ENCODE results near the gene GRIN2A. TPM values are rescaled to one million over a fixed set of nuclear protein-coding genes. Genes with fewer than 3 reads are reported as not detected.

The GRIN2A gene
- total and polyA plus RNA-seq, 2 experiments from 2014 or later, result 0.42 to 5.5 TPM

DNA sequence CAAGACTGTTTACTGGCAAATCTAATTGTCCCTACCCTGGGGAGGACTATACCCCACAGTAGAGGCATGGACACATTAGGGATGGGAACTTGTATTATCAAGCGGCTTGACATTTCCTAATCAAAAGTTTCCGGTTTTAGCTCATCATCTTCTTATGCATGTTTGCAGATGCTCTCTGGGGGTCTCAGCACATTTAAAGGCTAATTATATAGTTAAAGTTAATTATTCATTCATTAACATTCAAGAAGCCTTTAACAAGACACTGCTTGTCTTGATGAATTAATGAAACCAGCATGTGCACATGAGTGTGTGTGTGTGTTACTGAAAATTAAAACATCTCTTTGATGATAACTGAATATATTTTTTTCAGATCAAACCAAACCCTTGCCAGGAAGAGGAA lies 377.1 kb downstream of the GRIN2A start:
- Histone ChIP-seq H3K27ac (no peak overlapping the region), H3K36me3 (no peaks in the 10 kb centered on the region), H3K27me3 (no peaks in the 10 kb centered on the region), H3K4me3 (no peak overlapping the region), H3K9me3 (ENCODE audit: low read depth) (no peaks in the 10 kb centered on the region), H3K4me1 (ENCODE audit: low read depth) (no peaks in the 10 kb centered on the region)
- no peak for DNase-seq (ENCODE audit: low read depth in 1 of 2, low spot score in 1 of 2)
- TF ChIP-seq, protein P1, sequence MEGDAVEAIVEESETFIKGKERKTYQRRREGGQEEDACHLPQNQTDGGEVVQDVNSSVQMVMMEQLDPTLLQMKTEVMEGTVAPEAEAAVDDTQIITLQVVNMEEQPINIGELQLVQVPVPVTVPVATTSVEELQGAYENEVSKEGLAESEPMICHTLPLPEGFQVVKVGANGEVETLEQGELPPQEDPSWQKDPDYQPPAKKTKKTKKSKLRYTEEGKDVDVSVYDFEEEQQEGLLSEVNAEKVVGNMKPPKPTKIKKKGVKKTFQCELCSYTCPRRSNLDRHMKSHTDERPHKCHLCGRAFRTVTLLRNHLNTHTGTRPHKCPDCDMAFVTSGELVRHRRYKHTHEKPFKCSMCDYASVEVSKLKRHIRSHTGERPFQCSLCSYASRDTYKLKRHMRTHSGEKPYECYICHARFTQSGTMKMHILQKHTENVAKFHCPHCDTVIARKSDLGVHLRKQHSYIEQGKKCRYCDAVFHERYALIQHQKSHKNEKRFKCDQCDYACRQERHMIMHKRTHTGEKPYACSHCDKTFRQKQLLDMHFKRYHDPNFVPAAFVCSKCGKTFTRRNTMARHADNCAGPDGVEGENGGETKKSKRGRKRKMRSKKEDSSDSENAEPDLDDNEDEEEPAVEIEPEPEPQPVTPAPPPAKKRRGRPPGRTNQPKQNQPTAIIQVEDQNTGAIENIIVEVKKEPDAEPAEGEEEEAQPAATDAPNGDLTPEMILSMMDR (IDR thresholded peaks at IDR 0.05; ENCODE audit: low read depth, low read length), result no peak

DNA sequence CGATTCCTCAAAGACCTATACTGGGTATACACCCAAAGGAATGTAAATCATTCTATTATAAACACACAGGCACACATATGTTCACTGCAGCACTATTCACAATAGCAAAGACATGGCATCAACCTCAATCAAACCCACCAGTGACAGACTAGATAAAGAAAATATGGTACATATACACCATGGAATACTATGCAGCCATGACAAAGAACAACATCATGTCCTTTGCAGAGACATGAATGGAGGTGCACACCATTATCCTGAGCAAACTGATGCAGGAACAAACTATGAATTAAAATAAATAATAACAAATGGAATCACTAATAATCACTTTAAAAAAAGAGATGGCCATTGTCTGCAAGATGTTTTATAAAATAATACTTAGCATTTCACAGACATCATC lies 380.1 kb downstream of the GRIN2A start:
- no peak overlapping the region for H3K4me3 ChIP-seq
- no peaks in the 10 kb centered on the region for H3K36me3 ChIP-seq
- H3K9me3 ChIP-seq (ENCODE audit: low read depth), result no peaks in the 10 kb centered on the region
- TF ChIP-seq, protein P1 (IDR thresholded peaks at IDR 0.05; ENCODE audit: low read depth, low read length), result no peak
- H3K4me1 ChIP-seq (ENCODE audit: low read depth), result peaks cover 10% of the 10 kb centered on the region
- no peak overlapping the region for H3K27ac ChIP-seq
- no peaks in the 10 kb centered on the region for H3K27me3 ChIP-seq
- DNase-seq (ENCODE audit: low read depth in 1 of 2, low spot score in 1 of 2), result no peak

DNA sequence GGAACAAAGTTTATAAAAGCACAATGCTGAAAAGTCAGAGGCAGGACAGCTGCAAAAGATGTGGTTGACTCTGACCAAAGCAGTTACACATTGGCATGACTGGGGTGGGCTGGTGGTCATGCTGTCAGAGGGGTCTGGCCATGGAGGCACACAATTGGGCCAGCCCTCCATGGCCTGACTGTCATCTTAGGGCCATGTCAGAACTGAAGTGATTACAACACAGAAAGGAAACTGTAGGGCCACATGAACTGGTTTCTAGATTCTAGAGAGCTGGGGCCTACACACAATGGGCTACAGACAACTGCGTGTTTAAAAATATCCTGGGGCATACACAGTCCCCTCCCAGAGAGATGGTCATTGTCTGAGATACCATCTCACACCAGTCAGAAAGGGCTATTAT lies 380.6 kb downstream of the GRIN2A start:
- Histone ChIP-seq H3K27me3 (no peaks in the 10 kb centered on the region), H3K9me3 (ENCODE audit: low read depth) (no peaks in the 10 kb centered on the region), H3K4me1 (ENCODE audit: low read depth) (peaks cover 10% of the 10 kb centered on the region), H3K36me3 (no peaks in the 10 kb centered on the region), H3K4me3 (no peak overlapping the region), H3K27ac (no peak overlapping the region)
- TF ChIP-seq, protein P1 (IDR thresholded peaks at IDR 0.05; ENCODE audit: low read depth, low read length), result no peak
- no peak for DNase-seq (ENCODE audit: low read depth in 1 of 2, low spot score in 1 of 2)

DNA sequence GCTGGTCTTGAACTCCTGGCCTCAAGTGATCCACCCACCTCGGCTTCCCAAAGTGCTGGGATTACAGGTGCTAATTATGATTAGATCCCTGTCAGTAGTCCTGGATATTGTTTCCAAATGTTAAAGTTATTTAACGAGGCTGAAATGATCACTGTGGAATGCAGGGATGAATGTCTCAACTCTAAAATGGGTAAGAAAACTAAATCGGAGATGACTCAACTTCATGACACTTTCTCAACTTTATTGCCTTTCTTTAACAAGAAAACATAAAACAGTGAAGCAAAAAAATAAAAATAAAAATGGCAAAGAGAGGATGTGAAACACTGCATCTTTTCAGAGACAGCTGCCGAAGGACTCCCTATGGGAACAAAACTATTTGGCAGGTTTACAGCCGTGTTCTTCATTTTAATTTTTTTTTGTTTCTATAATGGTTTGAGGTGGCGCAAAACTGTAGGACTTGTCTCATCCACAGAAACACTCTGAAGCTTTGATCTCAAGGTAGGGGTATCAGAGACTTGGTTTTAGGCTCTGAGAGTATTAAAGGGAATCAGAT lies 382.0 kb downstream of the GRIN2A start:
- Histone ChIP-seq H3K4me3 (no peak overlapping the region), H3K27me3 (no peaks in the 10 kb centered on the region), H3K36me3 (no peaks in the 10 kb centered on the region), H3K9me3 (ENCODE audit: low read depth) (no peaks in the 10 kb centered on the region), H3K27ac (no peak overlapping the region), H3K4me1 (ENCODE audit: low read depth) (peaks cover 10% of the 10 kb centered on the region)
- TF ChIP-seq, protein P1 (IDR thresholded peaks at IDR 0.05; ENCODE audit: low read depth, low read length), result no peak
- no peak for DNase-seq (ENCODE audit: low read depth in 1 of 2, low spot score in 1 of 2)

DNA sequence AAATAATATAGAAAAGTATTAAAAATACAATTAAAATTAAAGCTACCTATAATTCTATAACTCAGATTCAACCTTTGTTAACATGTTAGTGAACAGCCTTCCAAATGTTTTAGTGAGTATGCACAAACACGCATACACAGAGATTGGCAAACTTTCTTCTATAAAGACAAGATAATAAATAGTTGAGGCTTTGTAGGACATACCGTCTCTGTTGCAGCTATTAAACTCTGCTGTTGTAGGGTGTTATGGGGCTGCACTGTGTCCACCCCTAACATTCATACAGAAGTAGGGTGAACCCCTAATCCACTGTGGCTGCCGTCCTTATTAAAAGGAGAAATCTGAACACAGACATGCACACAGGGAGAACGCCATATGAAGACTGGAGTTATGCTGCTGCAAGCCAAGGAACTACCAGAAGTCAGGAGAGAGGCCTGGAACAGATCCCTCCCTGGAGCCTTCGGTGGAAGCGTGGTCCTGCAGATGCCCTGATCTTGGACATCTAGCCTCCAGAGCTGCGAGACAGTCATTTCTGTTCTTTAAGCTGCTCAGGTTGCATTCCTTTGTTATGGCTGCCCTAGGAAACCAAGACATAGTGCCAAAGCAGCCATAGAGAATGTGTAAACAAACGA lies 383.2 kb downstream of the GRIN2A start:
- no peaks in the 10 kb centered on the region for H3K36me3 ChIP-seq
- no peak for DNase-seq (ENCODE audit: low read depth in 1 of 2, low spot score in 1 of 2)
- no peaks in the 10 kb centered on the region for H3K9me3 ChIP-seq (ENCODE audit: low read depth)
- H3K27me3 ChIP-seq, result no peaks in the 10 kb centered on the region
- TF ChIP-seq, protein P1 (IDR thresholded peaks at IDR 0.05; ENCODE audit: low read depth, low read length), result no peak
- H3K4me3 ChIP-seq, result no peak overlapping the region
- peaks cover 10% of the 10 kb centered on the region for H3K4me1 ChIP-seq (ENCODE audit: low read depth)
- H3K27ac ChIP-seq, result no peak overlapping the region

Data from cardiac muscle cell (in vitro differentiated cells and primary cell).